CD14-positive monocyte (primary cell): ENCODE measurements around the gene ITPA. TPM values are rescaled to one million over a fixed set of nuclear protein-coding genes. Genes with fewer than 3 reads are reported as not detected.

Experiments
- DNase-seq, 3 donors: peaks; one replicate each; pipeline ENCODE4 v3.0.0-alpha.2; 2011 to 2022
- H2AFZ ChIP-seq: 2 replicates; pipeline ENCODE4 v1.6.0; 2012; ENCODE audit warnings: mild to moderate bottlenecking, low read depth, low read length, inconsistent platforms; ENCODE audit not compliant: insufficient read depth, poor library complexity, severe bottlenecking
- H3K27ac ChIP-seq, 2 donors: 1 replicate in 1 of 2; 2 replicates in 1 of 2; pipeline ENCODE4 v1.5.1; 2012 to 2013; ENCODE audit warnings: low read length in 2 of 2, control low read depth in 1 of 2, inconsistent platforms in 1 of 2, low read depth in 1 of 2, mild to moderate bottlenecking in 1 of 2
- H3K27me3 ChIP-seq, 2 donors: one replicate each; pipeline versions ENCODE4 v1.6.0 to v1.6.1; 2011 to 2013; ENCODE audit warnings: low read length in 2 of 2; ENCODE audit not compliant: control insufficient read depth in 2 of 2, insufficient read depth in 2 of 2
- H3K36me3 ChIP-seq, 2 donors: replicated peaks in 1 of 2; 1 replicate in 1 of 2; 2 replicates in 1 of 2; pipeline versions ENCODE4 v1.5.1 to v1.6.1; 2012 to 2013; ENCODE audit warnings: low read length in 2 of 2, control low read depth in 1 of 2, inconsistent platforms in 1 of 2, mild to moderate bottlenecking in 1 of 2; ENCODE audit not compliant: insufficient read depth in 2 of 2, control insufficient read depth in 1 of 2
- H3K4me1 ChIP-seq, 2 donors: 1 replicate in 1 of 2; 2 replicates in 1 of 2; pipeline versions ENCODE4 v1.5.1 to v1.6.1; 2012 to 2013; ENCODE audit warnings: low read length in 2 of 2, control low read depth in 1 of 2, inconsistent platforms in 1 of 2, mild to moderate bottlenecking in 1 of 2, moderate library complexity in 1 of 2; ENCODE audit not compliant: insufficient read depth in 2 of 2, control insufficient read depth in 1 of 2
- H3K4me2 ChIP-seq: replicated peaks from 2 replicates; pipeline ENCODE3; 2012; ENCODE audit warnings: low read length, moderate library complexity, mild to moderate bottlenecking; ENCODE audit not compliant: poor library complexity, severe bottlenecking; ENCODE audit errors: extremely low read depth
- H3K4me3 ChIP-seq, 3 experiments: fragments of 200-600 bp in 1 of 3; sonication (generic) in 1 of 3; replicated peaks in 1 of 3; 1 replicate in 2 of 3; 2 replicates in 1 of 3; pipeline ENCODE4 v1.5.1; 2011 to 2013; ENCODE audit warnings: low read length in 3 of 3, mild to moderate bottlenecking in 3 of 3, control low read depth in 2 of 3, low read depth in 2 of 3, inconsistent platforms in 1 of 3, moderate library complexity in 1 of 3
- H3K79me2 ChIP-seq: 2 replicates; pipeline ENCODE4 v1.6.0; 2012; ENCODE audit warnings: mild to moderate bottlenecking, control low read depth, inconsistent platforms, low read length, moderate library complexity; ENCODE audit not compliant: insufficient read depth
- H3K9ac ChIP-seq: 2 replicates; pipeline ENCODE4 v1.6.0; 2017; ENCODE audit warnings: low read length, mild to moderate bottlenecking; ENCODE audit not compliant: insufficient read depth, poor library complexity, severe bottlenecking
- H3K9me3 ChIP-seq, 2 donors: replicated peaks in 1 of 2; 1 replicate in 1 of 2; 2 replicates in 1 of 2; pipeline versions ENCODE4 v1.5.1 to v1.6.1; 2012 to 2013; ENCODE audit warnings: low read length in 2 of 2, control low read depth in 1 of 2; ENCODE audit not compliant: control insufficient read depth in 1 of 2, insufficient read depth in 1 of 2
- H4K20me1 ChIP-seq: 2 replicates; pipeline ENCODE4 v1.6.0; 2012; ENCODE audit warnings: mild to moderate bottlenecking, low read length, control low read depth, moderate library complexity; ENCODE audit not compliant: insufficient read depth
- H3K27ac Mint-ChIP-seq, 7 donors: one replicate each; pipeline ENCODE4 v1.8.0; 2020; ENCODE audit warnings: mild to moderate bottlenecking in 7 of 7, mixed read lengths in 7 of 7, moderate library complexity in 6 of 7, inconsistent platforms in 2 of 7
- H3K27me3 Mint-ChIP-seq, 3 donors: one replicate each; pipeline ENCODE4 v1.8.0; 2021 to 2022; ENCODE audit warnings: low read depth in 3 of 3, mild to moderate bottlenecking in 3 of 3, mixed read lengths in 3 of 3, moderate library complexity in 3 of 3, inconsistent platforms in 1 of 3
- H3K36me3 Mint-ChIP-seq, 2 donors: one replicate each; pipeline ENCODE4 v1.8.0; 2020; ENCODE audit warnings: mixed read lengths in 2 of 2, inconsistent platforms in 1 of 2, mild to moderate bottlenecking in 1 of 2
- H3K4me1 Mint-ChIP-seq: one replicate; pipeline ENCODE4 v1.8.0; 2020; ENCODE audit warnings: mild to moderate bottlenecking, mixed read lengths
- H3K4me3 Mint-ChIP-seq, 2 donors: one replicate each; pipeline ENCODE4 v1.8.0; 2020; ENCODE audit warnings: mild to moderate bottlenecking in 2 of 2, mixed read lengths in 2 of 2, moderate library complexity in 1 of 2
- H3K9me3 Mint-ChIP-seq, 7 donors: one replicate each; pipeline ENCODE4 v1.8.0; 2020 to 2022; ENCODE audit warnings: mixed read lengths in 7 of 7, mild to moderate bottlenecking in 6 of 7, moderate library complexity in 6 of 7, inconsistent platforms in 2 of 7
- CTCF ChIP-seq: fragments of 200-600 bp; IDR thresholded peaks from one replicate; pipeline ENCODE4 v1.8.0; 2022; ENCODE audit warnings: antibody characterized with exemption, mild to moderate bottlenecking
- WGBS: methylation state at CpG from one replicate; pipeline ENCODE4 v1.1.5; 2013; ENCODE audit warnings: missing lambda C conversion rate; ENCODE audit not compliant: insufficient coverage; 5-methylcytosine and 5-hydroxymethylcytosine counted together
- intact Hi-C, 2 donors: fragments of 100-400 bp; cut with micrococcal nuclease; formaldehyde crosslinking; loops; one replicate each; pipeline versions ENCODE4 v1.15.0 to v1.15.1; 2023
- polyA plus RNA-seq, 3 donors: library from polyadenylated mRNA; depleted of rRNA in 1 of 3; unstranded in 2 of 3; stranded (reverse) in 1 of 3; fragments of 300-500 nt in 2 of 3; fragments of >200 nt in 1 of 3; fragmentation: Illumina TruSeq in 2 of 3; gene quantifications; 1 replicate in 2 of 3; 2 replicates in 1 of 3; pipeline ENCODE4 v1.2.3, GENCODE V29; 2012 to 2021

The ITPA gene
- polyA plus RNA-seq, 3 donors = 39.5 to 62.8 (median 57.0) TPM

DNA sequence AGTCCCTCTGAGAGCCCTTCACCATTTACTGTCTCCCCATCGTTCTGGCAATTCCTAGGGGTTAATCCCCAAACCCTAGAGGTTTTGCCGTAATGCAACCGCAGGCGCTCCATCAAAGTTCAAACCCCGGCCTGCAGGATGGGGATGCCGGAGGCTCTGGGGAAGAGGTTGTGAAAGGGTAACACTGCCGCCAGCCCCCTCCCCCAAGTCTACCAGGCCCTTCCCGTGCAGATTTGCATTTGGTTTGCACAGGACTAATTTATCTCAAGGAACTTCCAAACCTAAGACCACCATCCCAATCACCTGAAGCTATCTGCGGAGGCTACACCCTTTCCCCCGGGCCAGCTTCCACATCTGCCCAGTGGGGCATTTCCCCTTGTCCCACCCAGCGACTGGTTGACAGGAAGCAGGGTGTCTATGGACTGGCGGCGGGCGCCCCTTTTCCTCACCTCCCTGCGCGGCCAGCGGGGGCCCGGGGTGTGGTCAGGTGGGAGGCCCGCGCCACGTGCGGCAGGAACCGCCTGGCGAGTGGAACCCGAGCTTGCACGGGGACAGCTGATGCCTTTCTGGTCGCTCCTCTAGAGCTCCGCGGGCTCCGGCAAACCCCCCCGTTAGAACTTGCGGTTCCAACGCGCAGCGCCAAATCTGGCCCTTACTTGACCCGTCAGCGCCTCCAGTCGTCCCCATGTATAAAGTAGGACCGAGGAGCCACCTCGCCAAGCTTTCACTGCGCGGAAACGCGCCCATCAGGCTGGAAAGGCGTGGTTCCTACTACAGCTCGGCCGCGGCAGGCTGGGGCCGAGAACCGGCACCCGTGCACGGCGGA is 39.1 kb downstream of the ITPA start:
- Histone ChIP-seq H3K9ac (no peak overlapping the region), H3K4me1 (peaks cover 8 to 9% of the 10 kb centered on the region in 2 donors), H3K27ac (no peak overlapping the region), H4K20me1 (peaks cover 9% of the 10 kb centered on the region), H3K9me3 (peaks cover 0 to 14% of the 10 kb centered on the region in 2 donors), H3K4me2 (peak overlapping the region; percentile 41), H3K4me3 (peak overlapping the region in 1 of 3 experiments; percentile 14), H3K79me2 (no peaks in the 10 kb centered on the region), H3K36me3 (peaks cover 19 to 32% of the 10 kb centered on the region in 2 donors), H2AFZ (no peak overlapping the region), H3K27me3 (peaks cover 16 to 66% of the 10 kb centered on the region in 2 donors)
- H3K9me3 Mint-ChIP-seq = peaks cover 0 to 11% (median 0%) of the 10 kb centered on the region in 7 donors
- intact Hi-C loops = no loop called here
- DNase-seq = no peak
- no peak for TF ChIP-seq CTCF
- peaks cover 12% of the 10 kb centered on the region for H3K4me1 Mint-ChIP-seq
- peaks cover 51 to 73% (median 63%) of the 10 kb centered on the region in 3 donors for H3K27me3 Mint-ChIP-seq
- H3K27ac Mint-ChIP-seq = no peak overlapping the region
- peak overlapping the region; percentile 43 to 70 for H3K4me3 Mint-ChIP-seq
- under 1% methylated on average over 45 of the region's 53 CpGs for WGBS
- H3K36me3 Mint-ChIP-seq = peaks cover 33 to 37% of the 10 kb centered on the region in 2 donors

DNA sequence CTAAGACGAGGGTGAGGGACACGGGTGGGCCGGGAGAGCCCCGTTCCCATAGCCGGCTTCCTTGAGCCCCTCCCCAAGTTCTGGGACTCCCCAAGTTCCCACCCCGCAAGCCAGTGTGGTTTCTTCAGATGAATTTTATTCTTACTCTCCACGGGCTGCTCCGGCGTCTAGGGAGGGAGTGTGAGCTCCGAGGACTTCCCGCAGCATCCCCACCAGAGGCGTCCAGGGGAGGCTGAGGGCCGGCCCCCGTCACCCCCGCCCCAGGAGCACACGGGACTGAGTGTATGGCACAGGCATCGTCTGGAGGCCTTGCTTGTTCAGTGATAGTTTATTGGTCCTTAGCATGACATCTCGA is 39.7 kb downstream of the ITPA start:
- H3K4me1 Mint-ChIP-seq = peaks cover 12% of the 10 kb centered on the region
- Histone ChIP-seq H2AFZ (no peak overlapping the region), H3K4me3 (peak overlapping the region in 1 of 3 experiments; percentile 14), H3K36me3 (peaks cover 24 to 38% of the 10 kb centered on the region in 2 donors), H3K4me2 (peak overlapping the region; percentile 41), H3K4me1 (peaks cover 8 to 9% of the 10 kb centered on the region in 2 donors), H3K9ac (no peak overlapping the region), H3K9me3 (peaks cover 0 to 14% of the 10 kb centered on the region in 2 donors), H3K27ac (no peak overlapping the region), H4K20me1 (peaks cover 9% of the 10 kb centered on the region), H3K79me2 (no peaks in the 10 kb centered on the region), H3K27me3 (peaks cover 16 to 61% of the 10 kb centered on the region in 2 donors)
- intact Hi-C loops = no loop called here
- H3K27ac Mint-ChIP-seq = no peak overlapping the region
- no peak for DNase-seq
- H3K4me3 Mint-ChIP-seq = peak overlapping the region; percentile 43 to 70
- no peak for TF ChIP-seq CTCF
- H3K36me3 Mint-ChIP-seq = peaks cover 37 to 43% of the 10 kb centered on the region in 2 donors
- H3K27me3 Mint-ChIP-seq = peaks cover 49 to 67% (median 57%) of the 10 kb centered on the region in 3 donors
- 0% methylated on average over 7 of the region's 18 CpGs for WGBS
- H3K9me3 Mint-ChIP-seq = peaks cover 0 to 11% (median 0%) of the 10 kb centered on the region in 7 donors
